Esophagus squamous epithelium (tissue), 4 donors: Measurements from ENCODE around the gene SNAP29.

Experiments used
- POLR2A ChIP-seq, 4 donors: fragments of 450-650 bp; IDR thresholded peaks; one replicate each; pipeline ENCODE4 v1.6.1; 2017; ENCODE audit warnings: antibody characterized with exemption in 4 of 4, mild to moderate bottlenecking in 4 of 4, moderate library complexity in 3 of 4
- TF ChIP-seq, protein P1 (sequence below), 6 experiments: fragments of 450-650 bp in 4 of 6; fragments of 200-600 bp in 2 of 6; sonication (generic) in 2 of 6; IDR thresholded peaks; one replicate each; pipeline ENCODE4 v1.5.1; 2016 to 2019; ENCODE audit warnings: antibody characterized with exemption in 6 of 6, mild to moderate bottlenecking in 4 of 6, moderate library complexity in 4 of 6

GRCh38 chr22:20940186-20940651, 81.4 kb downstream of the SNAP29 start:
- TF ChIP-seq, protein P1, sequence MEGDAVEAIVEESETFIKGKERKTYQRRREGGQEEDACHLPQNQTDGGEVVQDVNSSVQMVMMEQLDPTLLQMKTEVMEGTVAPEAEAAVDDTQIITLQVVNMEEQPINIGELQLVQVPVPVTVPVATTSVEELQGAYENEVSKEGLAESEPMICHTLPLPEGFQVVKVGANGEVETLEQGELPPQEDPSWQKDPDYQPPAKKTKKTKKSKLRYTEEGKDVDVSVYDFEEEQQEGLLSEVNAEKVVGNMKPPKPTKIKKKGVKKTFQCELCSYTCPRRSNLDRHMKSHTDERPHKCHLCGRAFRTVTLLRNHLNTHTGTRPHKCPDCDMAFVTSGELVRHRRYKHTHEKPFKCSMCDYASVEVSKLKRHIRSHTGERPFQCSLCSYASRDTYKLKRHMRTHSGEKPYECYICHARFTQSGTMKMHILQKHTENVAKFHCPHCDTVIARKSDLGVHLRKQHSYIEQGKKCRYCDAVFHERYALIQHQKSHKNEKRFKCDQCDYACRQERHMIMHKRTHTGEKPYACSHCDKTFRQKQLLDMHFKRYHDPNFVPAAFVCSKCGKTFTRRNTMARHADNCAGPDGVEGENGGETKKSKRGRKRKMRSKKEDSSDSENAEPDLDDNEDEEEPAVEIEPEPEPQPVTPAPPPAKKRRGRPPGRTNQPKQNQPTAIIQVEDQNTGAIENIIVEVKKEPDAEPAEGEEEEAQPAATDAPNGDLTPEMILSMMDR (IDR thresholded peaks at IDR 0.05), result no peak
- TF ChIP-seq POLR2A (IDR thresholded peaks at IDR 0.05), result no peak
